SU-DHL-6 (cell line): Measurements from ENCODE around the gene HNRNPM.

Experiments used
- EZH2phosphoT487 ChIP-seq: fragments of 200-600 bp; sonication (generic), shearing (Covaris generic); conservative IDR thresholded peaks from 2 replicates; pipeline ENCODE4 v1.6.1; 2018; ENCODE audit warnings: mild to moderate bottlenecking, antibody characterized with exemption, low read length, moderate library complexity, mixed read lengths
- TF ChIP-seq, protein P1 (sequence below): fragments of 200-600 bp; sonication (generic); IDR thresholded peaks from one replicate; pipeline ENCODE4 v1.5.1; 2017; ENCODE audit warnings: antibody characterized with exemption, mild to moderate bottlenecking, low read length, moderate library complexity; ENCODE audit not compliant: insufficient read depth, poor library complexity, severe bottlenecking

DNA sequence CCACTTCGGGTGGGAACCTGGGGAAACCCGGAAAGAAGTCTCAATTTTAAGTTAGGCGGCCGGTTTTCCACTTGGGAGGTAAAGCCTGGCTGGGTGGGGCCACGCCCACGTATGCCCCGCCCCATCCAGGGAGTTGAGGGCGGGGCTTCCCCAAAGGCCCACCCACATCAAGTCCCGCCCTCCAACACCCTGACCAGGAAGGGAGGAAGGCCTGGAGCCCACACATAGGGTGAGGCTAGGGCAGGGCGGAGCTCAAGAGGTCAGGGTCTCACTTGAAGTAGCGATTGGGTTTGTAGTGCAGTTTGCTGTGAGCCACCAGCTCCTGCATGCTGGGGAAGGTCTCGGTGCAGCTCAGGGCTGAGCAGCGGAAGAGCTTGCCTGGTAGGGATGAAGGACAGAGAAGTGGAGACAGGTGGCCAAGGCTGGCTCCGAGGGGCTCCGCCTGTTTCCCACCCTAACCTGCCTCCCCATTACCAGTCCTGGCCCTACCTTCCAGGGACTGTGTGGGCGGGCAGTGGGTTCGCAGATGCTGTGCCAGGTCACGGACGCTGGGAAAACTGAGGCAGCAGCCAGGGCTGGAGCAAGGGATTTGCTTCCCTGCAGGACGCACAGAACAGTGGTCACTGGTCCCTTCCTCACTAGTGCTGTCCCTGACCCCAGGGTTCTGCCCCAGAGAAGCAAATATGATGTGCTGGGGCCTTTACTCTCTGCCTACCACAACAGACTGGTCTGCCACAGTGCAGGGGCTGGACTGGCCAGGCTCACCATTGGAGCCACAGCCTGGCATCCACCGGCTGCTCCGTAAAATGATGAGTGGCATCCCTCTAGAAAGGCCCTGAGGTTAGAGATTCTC, 67.6 kb downstream of the HNRNPM start:
- TF ChIP-seq, protein P1, sequence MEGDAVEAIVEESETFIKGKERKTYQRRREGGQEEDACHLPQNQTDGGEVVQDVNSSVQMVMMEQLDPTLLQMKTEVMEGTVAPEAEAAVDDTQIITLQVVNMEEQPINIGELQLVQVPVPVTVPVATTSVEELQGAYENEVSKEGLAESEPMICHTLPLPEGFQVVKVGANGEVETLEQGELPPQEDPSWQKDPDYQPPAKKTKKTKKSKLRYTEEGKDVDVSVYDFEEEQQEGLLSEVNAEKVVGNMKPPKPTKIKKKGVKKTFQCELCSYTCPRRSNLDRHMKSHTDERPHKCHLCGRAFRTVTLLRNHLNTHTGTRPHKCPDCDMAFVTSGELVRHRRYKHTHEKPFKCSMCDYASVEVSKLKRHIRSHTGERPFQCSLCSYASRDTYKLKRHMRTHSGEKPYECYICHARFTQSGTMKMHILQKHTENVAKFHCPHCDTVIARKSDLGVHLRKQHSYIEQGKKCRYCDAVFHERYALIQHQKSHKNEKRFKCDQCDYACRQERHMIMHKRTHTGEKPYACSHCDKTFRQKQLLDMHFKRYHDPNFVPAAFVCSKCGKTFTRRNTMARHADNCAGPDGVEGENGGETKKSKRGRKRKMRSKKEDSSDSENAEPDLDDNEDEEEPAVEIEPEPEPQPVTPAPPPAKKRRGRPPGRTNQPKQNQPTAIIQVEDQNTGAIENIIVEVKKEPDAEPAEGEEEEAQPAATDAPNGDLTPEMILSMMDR = no peak
- no peak for TF ChIP-seq EZH2phosphoT487
